ENCODE data around the gene RTEL1.

RTEL1 gene

DNA sequence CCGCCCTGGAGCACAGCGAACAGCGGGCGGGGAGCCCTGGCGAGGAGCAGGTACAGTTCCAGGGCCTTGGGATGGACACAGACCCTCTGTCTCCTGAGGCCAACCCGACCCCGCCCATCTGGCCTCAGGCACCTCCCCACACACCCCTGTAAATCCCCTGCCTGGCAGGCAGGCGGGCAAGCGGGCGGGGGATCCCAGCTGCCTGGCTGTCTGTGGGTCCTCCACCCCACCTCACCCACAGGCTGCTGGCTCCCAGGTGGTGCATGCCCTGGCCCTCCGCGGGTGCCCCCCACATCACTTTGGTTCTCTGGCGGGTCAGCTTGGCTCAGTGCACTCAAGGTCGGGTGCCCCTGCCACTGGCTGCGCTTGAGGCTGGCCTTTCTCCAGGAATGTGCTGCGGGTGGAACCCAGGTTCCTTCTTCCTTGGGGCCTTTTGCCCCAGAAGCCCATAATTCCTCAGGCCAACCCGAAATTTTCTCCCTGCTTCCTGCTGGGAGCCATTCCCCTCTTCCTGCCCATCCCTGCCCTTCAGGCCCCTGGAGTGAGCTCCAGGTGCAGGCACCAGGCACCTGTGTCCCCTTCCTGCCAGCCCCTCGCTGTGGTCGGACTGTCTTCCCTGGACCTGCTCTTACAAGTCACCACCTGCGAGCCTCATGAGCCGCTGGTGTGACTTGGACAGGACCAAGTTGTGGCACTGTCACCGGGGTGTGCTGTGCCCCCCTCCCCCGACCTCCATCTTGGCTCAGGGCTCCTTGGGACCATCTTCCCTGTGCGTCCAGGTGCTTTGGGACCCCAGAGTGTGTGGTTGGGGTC, 33.0 kb downstream of the RTEL1 start:
- DNase-seq: no peak

- no peak for DNase-seq
Observed at GRCh38 chr20:63691711-63692435, 33.8 kb downstream of the RTEL1 start.

DNA sequence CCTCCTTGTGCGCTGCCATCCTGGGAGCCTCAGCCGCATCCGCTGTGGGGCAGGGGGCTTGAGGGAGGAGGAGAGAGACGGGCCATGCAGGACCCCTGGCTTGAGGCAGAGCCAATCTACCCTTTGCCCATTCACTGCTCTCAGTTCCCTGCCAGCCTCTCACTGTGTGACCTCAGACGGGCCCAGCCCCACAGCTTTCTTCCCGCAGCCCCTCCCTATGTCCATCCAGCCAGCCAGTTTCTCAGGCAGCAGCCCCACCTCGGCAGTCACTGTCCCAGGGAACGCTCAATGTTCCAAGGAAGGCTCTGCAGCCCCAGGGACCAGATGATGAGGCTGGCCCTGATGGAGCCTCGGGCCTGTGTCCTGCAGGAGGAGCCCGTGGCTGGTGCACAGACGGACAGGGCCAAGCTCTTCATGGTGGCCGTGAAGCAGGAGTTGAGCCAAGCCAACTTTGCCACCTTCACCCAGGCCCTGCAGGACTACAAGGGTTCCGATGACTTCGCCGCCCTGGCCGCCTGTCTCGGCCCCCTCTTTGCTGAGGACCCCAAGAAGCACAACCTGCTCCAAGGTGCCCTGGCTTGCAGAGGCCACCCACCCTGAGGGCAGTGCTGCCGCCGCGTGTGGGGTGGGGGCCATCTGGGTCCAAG, 34.4 kb downstream of the RTEL1 start:
- no peak for DNase-seq

GRCh38 chr20:63693083-63693732, 35.1 kb downstream of the RTEL1 start:
- no peak for DNase-seq

DNA sequence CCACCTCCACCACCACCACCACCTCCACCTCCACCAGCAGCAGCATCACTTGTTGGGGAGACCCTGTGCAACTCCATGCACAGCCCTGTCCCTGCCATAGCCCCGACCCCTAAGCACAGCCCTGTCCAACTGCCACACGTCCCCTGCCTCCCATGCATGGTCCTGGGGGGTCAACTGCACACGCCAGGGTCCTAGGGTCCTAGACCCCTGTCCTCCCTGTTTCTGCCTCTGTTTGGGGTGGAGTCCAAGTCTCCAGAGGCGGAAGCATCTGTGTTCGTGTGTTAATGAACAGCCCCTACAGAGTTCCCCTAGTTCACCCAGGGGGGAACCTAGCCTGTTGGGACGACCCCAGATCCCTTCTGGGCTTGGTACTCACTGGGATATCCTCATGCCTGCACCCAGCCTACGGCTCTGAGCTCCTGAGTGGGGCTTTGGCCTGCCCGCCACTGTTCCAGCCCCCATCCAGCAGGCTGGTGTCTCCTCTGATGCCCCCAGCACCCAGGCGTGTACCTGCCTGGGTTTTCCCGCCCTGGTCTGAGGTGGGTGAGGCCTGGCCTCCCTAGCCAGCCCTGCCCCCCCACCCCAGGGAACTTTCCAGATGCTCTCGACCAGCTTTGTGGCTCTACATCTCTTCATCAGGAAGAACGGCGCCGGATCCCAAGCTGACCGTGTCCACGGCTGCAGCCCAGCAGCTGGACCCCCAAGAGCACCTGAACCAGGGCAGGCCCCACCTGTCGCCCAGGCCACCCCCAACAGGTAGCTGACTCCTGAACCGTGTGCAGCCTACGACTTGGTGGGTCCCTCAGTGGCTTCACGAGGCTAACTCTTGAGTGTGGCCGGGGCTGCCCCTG, 35.8 kb downstream of the RTEL1 start:
- no peak for DNase-seq

GRCh38 chr20:63694584-63695423, 36.7 kb downstream of the RTEL1 start:
- DNase-seq: no peak

DNA sequence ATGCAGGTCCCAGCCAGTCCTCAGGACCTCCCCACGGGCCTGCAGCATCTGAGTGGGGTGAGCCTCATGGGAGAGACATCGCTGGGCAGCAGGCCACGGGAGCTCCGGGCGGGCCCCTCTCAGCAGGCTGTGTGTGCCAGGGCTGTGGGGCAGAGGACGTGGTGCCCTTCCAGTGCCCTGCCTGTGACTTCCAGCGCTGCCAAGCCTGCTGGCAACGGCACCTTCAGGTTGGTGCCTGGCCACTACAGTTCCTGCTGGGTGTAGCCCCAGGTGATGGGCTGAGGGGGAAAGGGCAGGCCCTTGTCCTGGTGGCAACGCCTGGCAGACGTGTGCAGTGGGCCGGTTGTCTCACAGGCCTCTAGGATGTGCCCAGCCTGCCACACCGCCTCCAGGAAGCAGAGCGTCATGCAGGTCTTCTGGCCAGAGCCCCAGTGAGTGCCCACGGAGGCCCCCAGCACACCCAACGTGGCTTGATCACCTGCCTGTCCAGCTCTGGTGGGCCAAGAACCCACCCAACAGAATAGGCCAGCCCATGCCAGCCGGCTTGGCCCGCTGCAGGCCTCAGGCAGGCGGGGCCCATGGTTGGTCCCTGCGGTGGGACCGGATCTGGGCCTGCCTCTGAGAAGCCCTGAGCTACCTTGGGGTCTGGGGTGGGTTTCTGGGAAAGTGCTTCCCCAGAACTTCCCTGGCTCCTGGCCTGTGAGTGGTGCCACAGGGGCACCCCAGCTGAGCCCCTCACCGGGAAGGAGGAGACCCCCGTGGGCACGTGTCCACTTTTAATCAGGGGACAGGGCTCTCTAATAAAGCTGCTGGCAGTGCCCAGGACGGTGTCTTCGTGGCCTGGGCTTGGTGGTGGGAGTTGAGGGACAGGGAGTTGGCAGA, 37.6 kb downstream of the RTEL1 start:
- no peak for DNase-seq

GRCh38 chr20:63696306-63696627, 38.2 kb downstream of the RTEL1 start:
- no peak for DNase-seq

DNA sequence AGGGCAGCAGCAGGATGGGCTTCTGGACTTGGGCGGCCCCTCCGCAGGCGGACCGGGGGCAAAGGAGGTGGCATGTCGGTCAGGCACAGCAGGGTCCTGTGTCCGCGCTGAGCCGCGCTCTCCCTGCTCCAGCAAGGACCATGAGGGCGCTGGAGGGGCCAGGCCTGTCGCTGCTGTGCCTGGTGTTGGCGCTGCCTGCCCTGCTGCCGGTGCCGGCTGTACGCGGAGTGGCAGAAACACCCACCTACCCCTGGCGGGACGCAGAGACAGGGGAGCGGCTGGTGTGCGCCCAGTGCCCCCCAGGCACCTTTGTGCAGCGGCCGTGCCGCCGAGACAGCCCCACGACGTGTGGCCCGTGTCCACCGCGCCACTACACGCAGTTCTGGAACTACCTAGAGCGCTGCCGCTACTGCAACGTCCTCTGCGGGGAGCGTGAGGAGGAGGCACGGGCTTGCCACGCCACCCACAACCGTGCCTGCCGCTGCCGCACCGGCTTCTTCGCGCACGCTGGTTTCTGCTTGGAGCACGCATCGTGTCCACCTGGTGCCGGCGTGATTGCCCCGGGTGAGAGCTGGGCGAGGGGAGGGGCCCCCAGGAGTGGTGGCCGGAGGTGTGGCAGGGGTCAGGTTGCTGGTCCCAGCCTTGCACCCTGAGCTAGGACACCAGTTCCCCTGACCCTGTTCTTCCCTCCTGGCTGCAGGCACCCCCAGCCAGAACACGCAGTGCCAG, 38.7 kb downstream of the RTEL1 start, which contains the start of gene TNFRSF6B:
TNFRSF6B (plus strand) TSS at position 25 of the 729 bp plus-strand sequence; CDS start at position 141, 116 bp downstream.
- no peak for DNase-seq

- no peak for DNase-seq
Observed at GRCh38 chr20:63697357-63697867, 39.3 kb downstream of the RTEL1 start.

GRCh38 chr20:63697868-63698545, 39.9 kb downstream of the RTEL1 start:
- no peak for DNase-seq

DNA sequence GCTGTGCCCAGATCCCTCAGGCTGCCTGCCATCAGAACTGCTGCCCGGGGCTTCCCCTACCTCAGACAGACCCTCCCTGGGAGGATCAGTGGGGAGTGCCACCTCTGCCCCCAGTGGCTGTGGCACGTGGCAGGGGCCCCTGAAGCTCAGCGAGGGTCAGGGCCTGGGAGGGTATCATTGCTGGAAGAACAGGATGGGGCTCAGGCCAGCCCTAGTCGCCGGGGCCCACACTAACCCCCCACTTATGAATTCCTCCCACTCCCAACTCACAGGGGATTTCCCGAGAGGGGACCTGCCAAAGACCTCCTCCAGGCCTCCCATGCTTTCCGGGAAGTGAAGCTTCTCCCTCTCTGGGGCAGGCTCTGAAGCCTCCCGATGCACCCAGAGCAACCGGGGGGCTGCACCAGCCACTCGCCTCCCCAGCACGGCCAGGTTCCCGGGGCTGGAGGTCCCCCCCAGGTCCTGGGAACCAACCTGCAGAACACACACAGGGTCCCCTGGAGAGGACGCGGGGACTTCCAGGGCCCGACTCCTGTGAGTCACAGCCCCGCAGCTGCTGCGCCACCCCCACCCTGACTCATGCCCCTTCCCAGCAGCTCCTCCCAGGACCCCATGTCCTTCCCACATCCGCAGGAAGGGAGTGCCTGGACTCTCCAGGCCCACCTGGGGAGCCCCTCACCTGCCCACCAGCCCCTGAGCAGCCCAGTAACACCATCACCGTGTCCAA, 40.8 kb downstream of the RTEL1 start:
- no peak for DNase-seq

GRCh38 chr20:63699466-63700198, 41.5 kb downstream of the RTEL1 start:
- no peak for DNase-seq

GRCh38 chr20:63700199-63701050, 42.3 kb downstream of the RTEL1 start:
- no peak for DNase-seq

- no peak for DNase-seq
Observed at GRCh38 chr20:63701051-63701328, 42.9 kb downstream of the RTEL1 start.

DNA sequence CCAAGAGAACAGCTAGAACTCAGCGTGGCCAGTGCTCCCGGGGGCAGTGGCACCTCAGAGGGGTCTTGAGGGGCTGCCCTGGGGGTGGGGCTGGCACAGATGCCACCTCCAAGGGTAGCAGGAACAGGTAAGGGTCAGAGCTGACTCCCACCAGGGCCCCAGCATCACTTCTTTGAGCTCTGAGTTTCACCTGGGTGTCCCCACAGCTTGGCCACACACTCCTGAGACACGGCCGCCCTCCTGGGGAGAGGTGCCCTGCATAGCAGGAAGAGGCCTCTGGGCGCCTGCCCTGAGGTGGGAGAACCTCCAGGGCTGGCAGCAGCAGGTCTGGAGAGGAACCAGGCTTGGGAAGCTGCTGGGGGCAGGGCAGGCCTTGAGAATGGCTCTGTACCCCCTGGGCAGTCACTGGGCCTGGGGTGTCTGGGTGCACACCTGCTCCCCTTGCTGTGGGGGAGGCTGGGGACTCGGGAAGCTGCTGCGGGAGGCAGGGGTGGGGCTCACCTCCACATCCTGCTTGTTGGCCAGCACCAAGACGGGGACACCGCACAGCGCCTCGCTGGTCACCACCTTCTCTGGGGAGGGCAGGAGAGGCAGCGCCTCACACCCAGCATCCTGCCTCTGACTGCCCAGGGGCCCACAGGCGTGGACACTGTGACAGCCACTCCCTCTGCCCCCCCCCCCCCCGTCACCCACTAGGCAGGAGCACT, 43.4 kb downstream of the RTEL1 start:
- no peak for DNase-seq
